Measurements from ENCODE around the gene PDE9A.

GRCh38 chr21:42659416-42660117 lies 6.1 kb downstream of the PDE9A start:
- TF ChIP-seq CTCF (IDR thresholded peaks at IDR 0.05 in 8 of 11, conservative IDR thresholded peaks at IDR 0.05 in 3 of 11) = no peak
- peak; percentile 8 to 53 (median 11) for TF ChIP-seq POLR2AphosphoS5 (IDR thresholded peaks at IDR 0.05)
- no peak for TF ChIP-seq POLR2A (IDR thresholded peaks at IDR 0.05)

Data from spleen (tissue), 7 donors.